HCEC 1CT (cell line): ENCODE measurements around the gene TUBA3D.
"Not testable (repeated sequence)": the region's sequence is repeated elsewhere in the genome, so short reads cannot be mapped to it uniquely, and the experiment has no call there.

ENCODE experiments used
- DNase-seq: peaks from one replicate; pipeline ENCODE4 v3.0.0-alpha.2; 2017

TUBA3D gene

GRCh38 chr2:131484906-131485460 is 9.1 kb downstream of the TUBA3D start:
- not testable (repeated sequence) for DNase-seq

GRCh38 chr2:131486201-131486902 is 10.4 kb downstream of the TUBA3D start:
- DNase-seq: not testable (repeated sequence)

- no peak for DNase-seq
These were observed 12.6 kb downstream of the TUBA3D start for GRCh38 chr2:131488306-131489205.

GRCh38 chr2:131490616-131491468 is 14.9 kb downstream of the TUBA3D start:
- DNase-seq: not testable (repeated sequence)

GRCh38 chr2:131491469-131491836 is 15.5 kb downstream of the TUBA3D start:
- not testable (repeated sequence) for DNase-seq

GRCh38 chr2:131492015-131492417 is 16.1 kb downstream of the TUBA3D start, which contains the start of gene MZT2A:
TSS of gene MZT2A (minus strand) at chr2:131492397. CDS start at chr2:131492376, 21 bp downstream.
- not testable (repeated sequence) for DNase-seq

GRCh38 chr2:131492418-131493198 is 16.7 kb downstream of the TUBA3D start:
- peak; percentile 83 for DNase-seq

GRCh38 chr2:131493199-131493968 is 17.5 kb downstream of the TUBA3D start:
- no peak for DNase-seq

GRCh38 chr2:131495506-131495905 is 19.6 kb downstream of the TUBA3D start:
- DNase-seq: not testable (repeated sequence)

- DNase-seq: peak; percentile 74
These were observed 22.5 kb downstream of the TUBA3D start for GRCh38 chr2:131498321-131498973.

GRCh38 chr2:131503587-131503986 is 27.7 kb downstream of the TUBA3D start:
- not testable (repeated sequence) for DNase-seq

GRCh38 chr2:131504082-131504750 is 28.3 kb downstream of the TUBA3D start:
- not testable (repeated sequence) for DNase-seq

- DNase-seq: no peak
These were observed 33.7 kb downstream of the TUBA3D start for GRCh38 chr2:131509615-131510014.

GRCh38 chr2:131511291-131511968 is 35.5 kb downstream of the TUBA3D start:
- not testable (repeated sequence) for DNase-seq

GRCh38 chr2:131511969-131512870 is 36.3 kb downstream of the TUBA3D start:
- DNase-seq: not testable (repeated sequence)

- DNase-seq: not testable (repeated sequence)
These were observed 38.7 kb downstream of the TUBA3D start for GRCh38 chr2:131514408-131515166.

- DNase-seq: not testable (repeated sequence)
These were observed 39.3 kb downstream of the TUBA3D start for GRCh38 chr2:131515235-131515634.
